Neural crest cell (in vitro differentiated cells): Measurements from ENCODE around the gene FCGR2B. TPM values are rescaled to one million over a fixed set of nuclear protein-coding genes. Genes with fewer than 3 reads are reported as not detected.
"Not testable (repeated sequence)": the region's sequence is repeated elsewhere in the genome, so short reads cannot be mapped to it uniquely, and the experiment has no call there.

Experiments
- DNase-seq: peaks from one replicate; pipeline ENCODE4 v3.0.0; 2021; ENCODE audit warnings: low read depth, mixed read lengths, low spot score
- H3K27ac Mint-ChIP-seq: one replicate; pipeline ENCODE4 v1.8.0; 2021; ENCODE audit warnings: mild to moderate bottlenecking, mixed read lengths; ENCODE audit not compliant: unreplicated experiment
- H3K27me3 Mint-ChIP-seq: 2 replicates; pipeline ENCODE4 v1.8.0; 2021; ENCODE audit warnings: low read depth, mild to moderate bottlenecking, mixed read lengths
- H3K36me3 Mint-ChIP-seq: 2 replicates; pipeline ENCODE4 v1.8.0; 2021; ENCODE audit warnings: low read depth, mild to moderate bottlenecking, mixed read lengths
- H3K4me1 Mint-ChIP-seq: 2 replicates; pipeline ENCODE4 v1.8.0; 2021; ENCODE audit warnings: mixed read lengths
- H3K4me3 Mint-ChIP-seq: one replicate; pipeline ENCODE4 v1.8.0; 2021; ENCODE audit warnings: mild to moderate bottlenecking, mixed read lengths
- H3K9me3 Mint-ChIP-seq: 2 replicates; pipeline ENCODE4 v1.8.0; 2021; ENCODE audit warnings: mixed read lengths
- total RNA-seq: library from RNA; stranded (reverse); gene quantifications from 2 replicates; pipeline ENCODE4 v1.2.1, GENCODE V29; 2021
- TF ChIP-seq, protein P1 (sequence below): fragments of 200-600 bp; sonication (generic); conservative IDR thresholded peaks from 2 replicates; pipeline ENCODE4 v1.5.0; 2021; ENCODE audit warnings: antibody characterized with exemption, mild to moderate bottlenecking

FCGR2B gene
- total RNA-seq, 1 donor from 2014 or later: not detected

DNA sequence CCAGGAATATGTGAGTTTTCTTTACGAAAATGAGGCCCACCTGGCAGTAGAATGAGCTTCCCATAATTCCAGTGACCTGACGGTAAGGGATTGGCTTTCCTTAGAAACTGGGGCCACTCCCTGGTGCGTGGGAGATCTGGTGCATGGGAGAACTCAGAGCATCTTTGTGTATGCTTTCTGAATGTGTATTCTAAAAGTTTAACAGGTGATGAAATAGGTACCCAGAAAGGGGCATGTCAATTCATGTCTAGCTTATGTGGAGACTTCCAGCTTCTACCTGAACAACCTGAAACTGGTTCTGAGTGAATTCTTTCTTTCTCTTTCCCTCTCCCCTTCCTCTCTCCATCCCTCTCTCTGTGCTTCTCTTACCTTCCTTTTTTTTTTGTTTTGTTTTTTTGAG, 28.9 kb downstream of the FCGR2B start:
- Mint-ChIP-seq H3K27me3 (peaks cover 61% of the 10 kb centered on the region), H3K9me3 (peaks cover 3% of the 10 kb centered on the region), H3K4me1 (no peaks in the 10 kb centered on the region), H3K4me3 (no peak overlapping the region), H3K27ac (no peak overlapping the region), H3K36me3 (no peaks in the 10 kb centered on the region)
- TF ChIP-seq, protein P1, sequence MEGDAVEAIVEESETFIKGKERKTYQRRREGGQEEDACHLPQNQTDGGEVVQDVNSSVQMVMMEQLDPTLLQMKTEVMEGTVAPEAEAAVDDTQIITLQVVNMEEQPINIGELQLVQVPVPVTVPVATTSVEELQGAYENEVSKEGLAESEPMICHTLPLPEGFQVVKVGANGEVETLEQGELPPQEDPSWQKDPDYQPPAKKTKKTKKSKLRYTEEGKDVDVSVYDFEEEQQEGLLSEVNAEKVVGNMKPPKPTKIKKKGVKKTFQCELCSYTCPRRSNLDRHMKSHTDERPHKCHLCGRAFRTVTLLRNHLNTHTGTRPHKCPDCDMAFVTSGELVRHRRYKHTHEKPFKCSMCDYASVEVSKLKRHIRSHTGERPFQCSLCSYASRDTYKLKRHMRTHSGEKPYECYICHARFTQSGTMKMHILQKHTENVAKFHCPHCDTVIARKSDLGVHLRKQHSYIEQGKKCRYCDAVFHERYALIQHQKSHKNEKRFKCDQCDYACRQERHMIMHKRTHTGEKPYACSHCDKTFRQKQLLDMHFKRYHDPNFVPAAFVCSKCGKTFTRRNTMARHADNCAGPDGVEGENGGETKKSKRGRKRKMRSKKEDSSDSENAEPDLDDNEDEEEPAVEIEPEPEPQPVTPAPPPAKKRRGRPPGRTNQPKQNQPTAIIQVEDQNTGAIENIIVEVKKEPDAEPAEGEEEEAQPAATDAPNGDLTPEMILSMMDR: no peak
- no peak for DNase-seq

DNA sequence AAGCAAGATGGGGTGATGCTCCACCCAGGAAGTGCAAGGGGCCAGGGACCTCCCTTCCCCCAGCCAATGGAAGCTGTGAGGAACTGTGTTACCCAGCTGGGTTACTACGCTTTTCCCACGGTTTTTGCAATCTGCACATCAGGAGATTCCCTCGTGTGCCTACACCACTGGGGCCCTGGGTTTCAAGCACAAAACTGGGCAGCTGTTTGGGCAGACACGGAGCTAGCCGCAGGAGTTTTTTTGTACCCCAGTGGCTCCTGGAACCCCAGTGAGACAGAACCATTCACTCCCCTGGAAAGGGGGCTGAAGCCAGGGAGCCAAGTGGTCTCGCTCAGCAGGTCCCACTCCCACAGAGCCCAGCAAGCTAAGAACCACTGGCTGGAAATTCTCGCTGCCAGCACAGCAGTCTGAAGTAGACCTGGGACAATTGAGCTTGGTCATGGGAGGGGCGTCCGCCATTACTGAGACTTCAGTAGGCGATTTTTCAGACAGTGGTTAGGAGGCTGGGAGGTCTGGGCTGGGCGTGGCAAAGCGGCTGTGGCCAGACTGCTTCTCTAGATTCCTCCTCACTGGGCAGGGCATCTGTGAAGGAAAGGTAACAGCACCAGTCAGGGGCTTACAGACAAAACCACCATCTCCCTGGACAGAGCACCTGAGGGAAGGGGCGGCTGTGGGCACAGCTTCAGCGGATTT, 30.2 kb downstream of the FCGR2B start:
- H3K9me3 Mint-ChIP-seq, H3K36me3 Mint-ChIP-seq, DNase-seq, H3K4me3 Mint-ChIP-seq, H3K4me1 Mint-ChIP-seq, H3K27ac Mint-ChIP-seq: not testable (repeated sequence)
- peaks cover 71% of the 10 kb centered on the region for H3K27me3 Mint-ChIP-seq

DNA sequence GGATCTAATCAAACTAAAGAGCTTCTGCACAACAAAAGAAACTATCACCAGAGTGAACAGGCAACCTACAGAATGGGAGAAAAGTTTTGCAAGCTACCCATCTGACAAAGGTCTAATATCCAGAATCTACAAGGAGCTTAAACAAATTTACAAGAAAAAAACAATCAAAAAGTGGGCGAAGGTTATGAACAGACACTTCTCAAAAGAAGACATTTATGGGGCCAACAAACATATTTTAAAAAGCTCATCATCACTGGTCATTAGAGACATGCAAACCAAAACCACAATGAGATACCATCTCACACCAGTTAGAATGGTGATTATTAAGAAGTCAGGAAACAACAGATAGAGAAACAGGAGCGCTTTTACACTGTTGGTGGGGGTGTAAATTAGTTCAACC, 35.4 kb downstream of the FCGR2B start:
- H3K4me1 Mint-ChIP-seq, H3K36me3 Mint-ChIP-seq, H3K9me3 Mint-ChIP-seq, DNase-seq, H3K27ac Mint-ChIP-seq, H3K4me3 Mint-ChIP-seq: not testable (repeated sequence)
- H3K27me3 Mint-ChIP-seq: peaks cover 73% of the 10 kb centered on the region

DNA sequence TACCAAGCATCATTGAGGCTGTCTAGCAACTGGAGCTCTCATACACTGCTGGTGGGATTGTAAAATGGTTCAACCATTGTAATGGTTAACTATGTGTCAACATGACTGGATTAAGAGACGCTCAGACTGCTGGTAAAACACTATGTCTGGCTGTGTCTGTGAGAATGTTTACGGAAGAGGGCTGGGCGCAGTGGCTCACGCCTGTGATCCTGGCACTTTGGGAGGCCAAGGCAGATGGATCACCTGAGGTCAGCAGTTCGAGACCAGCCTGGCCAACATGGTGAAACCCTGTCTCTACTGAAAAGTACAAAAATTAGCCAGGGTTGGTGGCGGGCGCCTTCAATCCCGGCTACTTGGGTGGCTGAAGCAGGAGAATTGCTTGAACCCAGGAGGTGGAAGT, 39.3 kb downstream of the FCGR2B start:
- TF ChIP-seq, protein P1: no peak
- Mint-ChIP-seq H3K4me3 (no peak overlapping the region), H3K9me3 (no peaks in the 10 kb centered on the region), H3K27me3 (peaks cover 39% of the 10 kb centered on the region), H3K4me1 (no peaks in the 10 kb centered on the region), H3K36me3 (no peaks in the 10 kb centered on the region), H3K27ac (no peak overlapping the region)
- no peak for DNase-seq

DNA sequence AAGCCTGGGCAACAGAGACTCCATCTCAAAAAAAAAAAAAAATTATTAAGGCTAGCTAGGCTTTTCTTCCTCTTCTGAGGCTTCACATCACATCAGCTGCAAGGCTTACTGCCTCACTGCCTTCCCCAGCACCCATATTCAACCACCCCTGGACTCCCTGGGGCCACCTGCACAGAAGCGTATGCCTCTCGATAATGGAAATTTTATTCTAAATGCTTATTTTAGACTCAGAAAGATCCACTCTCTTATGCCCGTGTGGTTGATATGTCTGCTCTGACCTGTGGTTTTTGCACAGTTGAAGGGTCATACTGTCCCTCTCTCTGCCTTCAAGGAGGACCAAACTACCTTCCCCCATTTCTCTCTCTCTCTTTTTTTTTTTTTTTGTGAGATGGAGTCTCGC, 42.6 kb downstream of the FCGR2B start:
- H3K27me3 Mint-ChIP-seq: peaks cover 34% of the 10 kb centered on the region
- TF ChIP-seq, protein P1: no peak
- H3K4me3 Mint-ChIP-seq: no peak overlapping the region
- no peaks in the 10 kb centered on the region for H3K4me1 Mint-ChIP-seq
- H3K9me3 Mint-ChIP-seq: no peaks in the 10 kb centered on the region
- no peak for DNase-seq
- H3K27ac Mint-ChIP-seq: no peak overlapping the region
- no peaks in the 10 kb centered on the region for H3K36me3 Mint-ChIP-seq

- peaks cover 33% of the 10 kb centered on the region for H3K27me3 Mint-ChIP-seq
- no peak overlapping the region for H3K4me3 Mint-ChIP-seq
- H3K27ac Mint-ChIP-seq: no peak overlapping the region
Observed at GRCh38 chr1:161706113-161706481, 43.2 kb downstream of the FCGR2B start.

More at GRCh38 chr1:161706113-161706481, 43.2 kb downstream of the FCGR2B start:
- DNase-seq: no peak
- Mint-ChIP-seq H3K36me3 (no peaks in the 10 kb centered on the region), H3K4me1 (no peaks in the 10 kb centered on the region), H3K9me3 (no peaks in the 10 kb centered on the region)
- TF ChIP-seq, protein P1: no peak
